HepG2 (cell line): ENCODE measurements around the gene SFXN2.

ENCODE experiments used
- EP300 ChIP-seq, 3 experiments: sonication (generic) in 1 of 3; formaldehyde crosslinking in 1 of 3; IDR thresholded peaks; 2 replicates each; pipeline versions ENCODE4 v1.5.1 to v1.6.1; 2011 to 2020; ENCODE audit warnings: low read depth in 2 of 3, low read length in 2 of 3, borderline replicate concordance in 1 of 3, improper control_type of control experiment in 1 of 3, mild to moderate bottlenecking in 1 of 3, missing genetic modification reagents in 1 of 3, moderate library complexity in 1 of 3
- NFIC ChIP-seq: IDR thresholded peaks from 2 replicates; pipeline ENCODE4 v1.6.1; 2012; ENCODE audit warnings: mild to moderate bottlenecking, low read length, inconsistent platforms
- PHF5A ChIP-seq: IDR thresholded peaks from one replicate; pipeline ENCODE4 v1.6.1; 2018; ENCODE audit warnings: low read depth, missing genetic modification reagents; ENCODE audit not compliant: unreplicated experiment
- ZBTB42 ChIP-seq: sonication (generic); formaldehyde crosslinking; IDR thresholded peaks from 2 replicates; pipeline ENCODE4 v1.5.0; 2020; ENCODE audit warnings: mild to moderate bottlenecking, missing genetic modification reagents
- ZBTB7B ChIP-seq: sonication (generic); formaldehyde crosslinking; IDR thresholded peaks from 2 replicates; pipeline ENCODE4 v1.4.0; 2020; ENCODE audit warnings: missing genetic modification reagents
- ZKSCAN8 ChIP-seq: IDR thresholded peaks from 2 replicates; pipeline ENCODE4 v1.6.1; 2016; ENCODE audit warnings: borderline replicate concordance, missing genetic modification reagents, missing compliant biosample characterization
- ZNF614 ChIP-seq: IDR thresholded peaks from 2 replicates; pipeline ENCODE4 v1.6.1; 2018; ENCODE audit warnings: missing biosample characterization, missing genetic modification reagents, inconsistent platforms, borderline replicate concordance

DNA sequence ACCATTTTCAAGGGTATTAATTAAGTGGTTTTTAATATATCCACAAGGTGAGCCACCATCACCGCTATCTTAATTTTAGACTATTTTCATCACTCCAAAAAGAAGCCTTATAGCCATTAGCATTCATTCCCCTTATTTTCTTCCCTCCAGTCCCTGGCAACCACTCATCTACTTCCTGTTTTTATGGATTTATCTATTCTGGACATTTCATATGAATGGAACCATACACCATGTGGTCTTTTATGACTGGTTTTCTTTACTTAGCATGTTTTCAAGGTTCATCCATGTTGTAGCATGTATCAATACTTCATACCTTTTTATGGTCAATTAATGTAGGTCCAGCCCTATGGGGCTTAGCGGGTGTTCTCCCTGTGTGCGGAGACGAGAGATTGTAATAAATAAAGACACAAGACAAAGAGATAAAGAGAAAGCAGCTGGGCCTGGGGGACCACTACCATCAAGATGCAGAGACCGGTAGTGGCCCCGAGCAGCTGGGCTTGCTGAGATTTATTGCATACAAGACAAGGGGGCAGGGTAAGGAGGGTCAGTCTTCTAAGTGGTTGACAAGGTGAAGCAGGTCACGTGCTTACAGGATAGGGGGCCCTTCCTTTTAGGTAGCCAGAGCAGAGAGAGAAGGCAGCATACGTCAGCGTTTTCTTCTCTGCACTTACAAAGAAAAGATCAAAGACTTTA, 44.0 kb downstream of the SFXN2 start:
- no peak for TF ChIP-seq ZNF614
- TF ChIP-seq ZBTB7B, result no peak
- no peak for TF ChIP-seq NFIC
- TF ChIP-seq PHF5A (CRISPR knock-in tag), result no peak
- no peak for TF ChIP-seq EP300 (IDR thresholded peaks at IDR 0.05; ENCODE audit: low read depth in 2 of 2, low read length in 2 of 2)
- no peak for TF ChIP-seq EP300 (CRISPR knock-in tag; IDR thresholded peaks at IDR 0.05; ENCODE audit: borderline replicate concordance)
- no peak for TF ChIP-seq ZKSCAN8 (CRISPR knock-in tag)
- no peak for TF ChIP-seq ZBTB42
